DND-41 (cell line): ENCODE results near the gene SMG6.

Experiments
- ATAC-seq: fragments of 200-7000 bp; cut with Tn5 transposase; 3 replicates; pipeline ENCODE4 v1.9.1; 2021; ENCODE audit warnings: low read depth; ENCODE audit not compliant: insufficient read depth
- DNase-seq: peaks from one replicate; pipeline ENCODE4 v3.0.0-alpha.2; 2020
- H2AFZ ChIP-seq: 2 replicates; pipeline ENCODE4 v1.6.0; 2012; ENCODE audit warnings: low read depth, low read length
- H3K27ac ChIP-seq: 2 replicates; pipeline ENCODE4 v1.5.1; 2012; ENCODE audit warnings: low read length, inconsistent platforms
- H3K27me3 ChIP-seq: fragments of 200-600 bp; sonication (generic); 2 replicates; pipeline ENCODE4 v1.6.0; 2012; ENCODE audit warnings: low read length, mild to moderate bottlenecking, inconsistent platforms; ENCODE audit not compliant: insufficient read depth, poor library complexity
- H3K36me3 ChIP-seq: 2 replicates; pipeline ENCODE4 v1.5.1; 2012; ENCODE audit warnings: low read length, inconsistent platforms; ENCODE audit not compliant: insufficient read depth
- H3K4me1 ChIP-seq: 2 replicates; pipeline ENCODE4 v1.5.1; 2012; ENCODE audit warnings: mild to moderate bottlenecking, low read length; ENCODE audit not compliant: insufficient read depth
- H3K4me2 ChIP-seq: 2 replicates; pipeline ENCODE4 v1.6.0; 2012; ENCODE audit warnings: mild to moderate bottlenecking, moderate library complexity, low read length, inconsistent platforms; ENCODE audit not compliant: insufficient read depth
- H3K4me3 ChIP-seq, 2 experiments: fragments of 200-600 bp in 1 of 2; shearing (Covaris generic) in 1 of 2; 2 replicates each; pipeline ENCODE4 v1.5.1; 2012 to 2016; ENCODE audit warnings: inconsistent platforms in 2 of 2, low read length in 2 of 2, mild to moderate bottlenecking in 2 of 2, low read depth in 1 of 2, moderate library complexity in 1 of 2
- H3K79me2 ChIP-seq: 2 replicates; pipeline ENCODE4 v1.6.0; 2012; ENCODE audit warnings: low read length, inconsistent platforms; ENCODE audit not compliant: insufficient read depth
- H3K9ac ChIP-seq: 2 replicates; pipeline ENCODE4 v1.6.0; 2012; ENCODE audit warnings: low read depth, mild to moderate bottlenecking, inconsistent platforms, low read length, moderate library complexity
- H3K9me3 ChIP-seq: 2 replicates; pipeline ENCODE4 v1.5.1; 2012; ENCODE audit warnings: low read length, moderate library complexity, mild to moderate bottlenecking, inconsistent platforms; ENCODE audit not compliant: insufficient read depth, severe bottlenecking
- H4K20me1 ChIP-seq: 2 replicates; pipeline ENCODE4 v1.6.0; 2012; ENCODE audit warnings: low read length; ENCODE audit not compliant: insufficient read depth
- EZH2 ChIP-seq: IDR thresholded peaks from 3 replicates; pipeline ENCODE4 v1.6.1; 2012; ENCODE audit warnings: borderline replicate concordance, low read depth, mild to moderate bottlenecking, moderate library complexity, low read length, inconsistent platforms; ENCODE audit not compliant: severe bottlenecking
- TF ChIP-seq, protein P1 (sequence below): IDR thresholded peaks from 2 replicates; pipeline ENCODE4 v1.5.1; 2012; ENCODE audit warnings: borderline replicate concordance, low read length, moderate library complexity, mild to moderate bottlenecking; ENCODE audit not compliant: poor library complexity, severe bottlenecking; ENCODE audit errors: extremely low read depth

The SMG6 gene

DNA sequence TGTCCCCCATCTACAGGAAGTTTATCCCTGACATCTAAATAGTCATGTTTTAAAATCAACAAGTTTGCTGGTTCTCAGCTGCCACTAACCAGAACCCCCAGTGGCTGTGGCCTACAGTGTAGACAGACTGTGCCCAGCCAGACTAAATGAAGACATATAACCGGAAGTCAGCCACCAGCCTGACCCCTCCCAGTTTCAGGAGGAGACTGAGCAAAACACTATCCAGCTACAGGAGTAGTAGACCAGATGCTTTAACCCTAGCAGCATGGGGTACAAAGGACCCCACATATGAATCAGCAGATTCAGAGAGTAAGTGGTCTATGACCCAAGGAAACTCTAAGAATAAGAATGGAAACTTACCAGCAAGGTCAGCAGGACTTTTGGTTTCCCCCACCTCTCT lies 165.3 kb downstream of the SMG6 start:
- Histone ChIP-seq H3K9ac (no peak overlapping the region), H3K4me3 (no peak overlapping the region), H3K36me3 (peaks cover 9% of the 10 kb centered on the region), H3K4me2 (no peak overlapping the region), H3K27me3 (no peaks in the 10 kb centered on the region), H4K20me1 (peaks cover 3% of the 10 kb centered on the region; the same call in 1 of the 2 replicates), H3K9me3 (no peaks in the 10 kb centered on the region), H2AFZ (no peak overlapping the region), H3K27ac (0 out of 2 replicates have a peak overlapping the region, but pooled peaks have one; percentile 23), H3K79me2 (no peaks in the 10 kb centered on the region; the same call in 1 of the 2 replicates), H3K4me1 (no peaks in the 10 kb centered on the region)
- ATAC-seq = no peak
- TF ChIP-seq, protein P1, sequence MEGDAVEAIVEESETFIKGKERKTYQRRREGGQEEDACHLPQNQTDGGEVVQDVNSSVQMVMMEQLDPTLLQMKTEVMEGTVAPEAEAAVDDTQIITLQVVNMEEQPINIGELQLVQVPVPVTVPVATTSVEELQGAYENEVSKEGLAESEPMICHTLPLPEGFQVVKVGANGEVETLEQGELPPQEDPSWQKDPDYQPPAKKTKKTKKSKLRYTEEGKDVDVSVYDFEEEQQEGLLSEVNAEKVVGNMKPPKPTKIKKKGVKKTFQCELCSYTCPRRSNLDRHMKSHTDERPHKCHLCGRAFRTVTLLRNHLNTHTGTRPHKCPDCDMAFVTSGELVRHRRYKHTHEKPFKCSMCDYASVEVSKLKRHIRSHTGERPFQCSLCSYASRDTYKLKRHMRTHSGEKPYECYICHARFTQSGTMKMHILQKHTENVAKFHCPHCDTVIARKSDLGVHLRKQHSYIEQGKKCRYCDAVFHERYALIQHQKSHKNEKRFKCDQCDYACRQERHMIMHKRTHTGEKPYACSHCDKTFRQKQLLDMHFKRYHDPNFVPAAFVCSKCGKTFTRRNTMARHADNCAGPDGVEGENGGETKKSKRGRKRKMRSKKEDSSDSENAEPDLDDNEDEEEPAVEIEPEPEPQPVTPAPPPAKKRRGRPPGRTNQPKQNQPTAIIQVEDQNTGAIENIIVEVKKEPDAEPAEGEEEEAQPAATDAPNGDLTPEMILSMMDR = no peak
- no peak for TF ChIP-seq EZH2
- peak; percentile 13 for DNase-seq

DNA sequence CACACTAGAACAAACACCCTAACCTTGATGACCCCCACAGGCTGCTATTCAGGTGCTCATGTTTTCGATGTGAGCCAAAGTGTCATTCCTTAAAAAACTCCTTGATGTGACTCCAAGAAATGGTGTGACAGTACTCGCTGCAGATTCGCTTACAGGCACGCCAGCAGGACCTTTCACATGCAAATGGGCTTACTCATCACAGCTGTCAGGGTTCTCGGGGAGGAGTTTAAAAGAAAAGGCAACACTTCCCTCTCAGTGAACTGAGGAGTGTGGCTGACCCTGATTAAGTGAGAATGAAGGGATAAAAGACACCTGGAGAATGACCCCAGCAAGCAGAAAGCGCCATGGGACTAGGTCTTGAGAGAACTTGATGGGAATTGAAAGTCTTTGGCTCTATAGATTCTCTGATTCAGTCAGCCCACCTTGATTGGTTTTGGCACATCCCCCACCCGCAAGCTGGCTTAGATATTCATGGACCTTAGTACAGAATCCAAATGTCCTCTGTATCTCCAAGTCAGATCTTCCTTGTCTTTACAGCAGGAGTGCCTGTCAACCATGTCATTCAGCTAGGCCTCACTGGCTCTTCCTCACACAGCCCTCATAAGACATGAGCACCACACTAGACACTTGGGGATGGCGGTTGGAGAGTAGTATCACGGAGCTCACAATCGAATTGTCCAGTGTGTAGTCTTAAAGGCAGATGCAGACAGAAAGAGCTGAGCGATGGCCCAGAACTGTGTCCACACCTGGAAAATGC lies 166.1 kb downstream of the SMG6 start:
- H2AFZ ChIP-seq = no peak overlapping the region
- DNase-seq = no peak

DNA sequence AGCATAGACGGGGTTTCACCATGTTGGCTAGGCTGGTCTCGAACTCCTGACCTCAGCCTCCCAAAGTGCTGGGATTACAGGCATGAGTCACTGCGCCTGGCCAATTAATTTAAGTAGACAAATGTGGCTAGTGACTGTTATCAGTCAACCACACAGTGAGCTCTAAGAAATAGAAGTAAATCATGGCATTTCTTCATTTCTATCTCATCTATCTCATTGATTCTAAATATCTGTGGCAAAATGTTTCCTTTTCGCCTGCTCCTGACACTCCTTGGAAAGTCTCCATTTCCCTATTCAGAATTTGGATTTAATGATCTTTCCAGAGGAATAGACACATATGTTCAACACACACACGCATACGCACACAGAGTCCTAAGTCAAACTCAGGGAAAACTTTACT lies 167.3 kb downstream of the SMG6 start:
- Histone ChIP-seq H3K4me1 (no peaks in the 10 kb centered on the region), H3K79me2 (no peaks in the 10 kb centered on the region; the same call in 1 of the 2 replicates), H3K27ac (no peak overlapping the region), H3K27me3 (no peaks in the 10 kb centered on the region), H2AFZ (no peak overlapping the region), H3K9ac (no peak overlapping the region), H3K36me3 (peaks cover 15% of the 10 kb centered on the region), H3K4me3 (no peak overlapping the region), H3K4me2 (no peak overlapping the region), H4K20me1 (peaks cover 3% of the 10 kb centered on the region; the same call in 1 of the 2 replicates), H3K9me3 (no peaks in the 10 kb centered on the region)
- TF ChIP-seq, protein P1 = no peak
- no peak for TF ChIP-seq EZH2
- no peak for ATAC-seq
- no peak for DNase-seq

More for the DNA sequence above, 166.1 kb downstream of the SMG6 start:
- Histone ChIP-seq H3K4me3 (no peak overlapping the region), H3K79me2 (no peaks in the 10 kb centered on the region; the same call in 1 of the 2 replicates), H3K27me3 (no peaks in the 10 kb centered on the region), H3K4me1 (no peaks in the 10 kb centered on the region), H3K9ac (no peak overlapping the region), H3K36me3 (peaks cover 10% of the 10 kb centered on the region), H3K9me3 (no peaks in the 10 kb centered on the region), H3K27ac (no peak overlapping the region), H3K4me2 (no peak overlapping the region), H4K20me1 (peaks cover 3% of the 10 kb centered on the region; the same call in 1 of the 2 replicates)
- TF ChIP-seq, protein P1 = no peak
- TF ChIP-seq EZH2 = no peak
- no peak for ATAC-seq
